Progenitor cell of endocrine pancreas (in vitro differentiated cells): ENCODE results near the gene EGFR. TPM values are rescaled to one million over a fixed set of nuclear protein-coding genes. Genes with fewer than 3 reads are reported as not detected.

Experiments used
- DNase-seq: peaks from one replicate; pipeline ENCODE4 v3.0.0; 2021; ENCODE audit warnings: low spot score; ENCODE audit not compliant: unreplicated experiment
- H3K27ac Mint-ChIP-seq: 2 replicates; pipeline ENCODE4 v1.8.0; 2021; ENCODE audit warnings: mild to moderate bottlenecking, moderate library complexity, mixed read lengths
- H3K27me3 Mint-ChIP-seq: 2 replicates; pipeline ENCODE4 v1.8.0; 2021; ENCODE audit warnings: mixed read lengths
- H3K36me3 Mint-ChIP-seq: 2 replicates; pipeline ENCODE4 v1.8.0; 2022; ENCODE audit warnings: mixed read lengths; ENCODE audit not compliant: insufficient read depth
- H3K4me1 Mint-ChIP-seq: 2 replicates; pipeline ENCODE4 v1.8.0; 2021; ENCODE audit warnings: low read depth, mixed read lengths
- H3K4me3 Mint-ChIP-seq: 2 replicates; pipeline ENCODE4 v1.8.0; 2021; ENCODE audit warnings: low read depth, mild to moderate bottlenecking, moderate library complexity, mixed read lengths
- H3K9me3 Mint-ChIP-seq: 2 replicates; pipeline ENCODE4 v1.8.0; 2021; ENCODE audit warnings: low read depth, mixed read lengths
- total RNA-seq: library from RNA; stranded (reverse); gene quantifications from 2 replicates; pipeline ENCODE4 v1.2.1, GENCODE V29; 2021
- TF ChIP-seq, protein P1 (sequence below): fragments of 200-600 bp; sonication (generic); IDR thresholded peaks from one replicate; pipeline ENCODE4 v1.5.0; 2021; ENCODE audit warnings: antibody characterized with exemption, mild to moderate bottlenecking; ENCODE audit not compliant: unreplicated experiment

Gene EGFR
- total RNA-seq, 1 donor from 2014 or later: 43.8 TPM

DNA sequence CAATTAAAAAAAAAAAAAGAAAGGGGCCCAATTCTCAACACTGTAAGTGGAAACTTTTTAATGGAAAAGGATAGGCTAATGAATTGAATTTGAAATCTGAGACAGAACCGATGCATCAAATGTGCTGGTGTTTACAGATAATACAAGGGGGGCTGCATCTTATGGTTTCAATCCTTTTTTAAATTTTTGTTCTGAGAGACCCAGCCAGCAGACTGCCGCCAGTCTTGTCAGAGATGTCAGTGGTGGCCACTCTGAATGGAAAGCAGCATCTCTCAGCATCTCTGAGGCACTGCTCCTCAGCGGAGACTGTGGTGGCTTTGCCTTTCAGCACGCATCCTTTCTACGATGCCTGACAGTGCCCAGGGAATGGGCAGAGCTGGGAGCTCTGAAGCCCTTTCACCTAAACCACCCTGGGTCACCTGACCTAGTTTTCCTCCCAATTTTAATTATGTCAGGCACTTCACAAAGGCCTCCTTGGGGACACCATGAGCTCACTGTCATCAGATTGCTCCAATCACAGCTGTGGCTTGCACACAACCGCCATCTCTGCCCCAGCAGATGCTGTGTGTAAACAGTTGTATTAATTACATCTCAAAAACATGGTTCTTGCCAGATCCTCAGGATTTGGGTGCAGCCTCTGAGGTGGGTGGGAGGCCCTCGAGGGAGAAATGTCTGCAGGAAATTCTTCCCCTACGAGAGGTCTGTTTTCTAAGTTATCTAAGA is 81.2 kb downstream of the EGFR start:
- H3K4me1 Mint-ChIP-seq: peaks cover 18% of the 10 kb centered on the region
- DNase-seq: no peak
- H3K4me3 Mint-ChIP-seq: no peak overlapping the region
- TF ChIP-seq, protein P1, sequence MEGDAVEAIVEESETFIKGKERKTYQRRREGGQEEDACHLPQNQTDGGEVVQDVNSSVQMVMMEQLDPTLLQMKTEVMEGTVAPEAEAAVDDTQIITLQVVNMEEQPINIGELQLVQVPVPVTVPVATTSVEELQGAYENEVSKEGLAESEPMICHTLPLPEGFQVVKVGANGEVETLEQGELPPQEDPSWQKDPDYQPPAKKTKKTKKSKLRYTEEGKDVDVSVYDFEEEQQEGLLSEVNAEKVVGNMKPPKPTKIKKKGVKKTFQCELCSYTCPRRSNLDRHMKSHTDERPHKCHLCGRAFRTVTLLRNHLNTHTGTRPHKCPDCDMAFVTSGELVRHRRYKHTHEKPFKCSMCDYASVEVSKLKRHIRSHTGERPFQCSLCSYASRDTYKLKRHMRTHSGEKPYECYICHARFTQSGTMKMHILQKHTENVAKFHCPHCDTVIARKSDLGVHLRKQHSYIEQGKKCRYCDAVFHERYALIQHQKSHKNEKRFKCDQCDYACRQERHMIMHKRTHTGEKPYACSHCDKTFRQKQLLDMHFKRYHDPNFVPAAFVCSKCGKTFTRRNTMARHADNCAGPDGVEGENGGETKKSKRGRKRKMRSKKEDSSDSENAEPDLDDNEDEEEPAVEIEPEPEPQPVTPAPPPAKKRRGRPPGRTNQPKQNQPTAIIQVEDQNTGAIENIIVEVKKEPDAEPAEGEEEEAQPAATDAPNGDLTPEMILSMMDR: no peak
- H3K9me3 Mint-ChIP-seq: no peaks in the 10 kb centered on the region
- H3K27ac Mint-ChIP-seq: no peak overlapping the region
- H3K27me3 Mint-ChIP-seq: peaks cover 3% of the 10 kb centered on the region
- H3K36me3 Mint-ChIP-seq: peaks cover 3% of the 10 kb centered on the region

DNA sequence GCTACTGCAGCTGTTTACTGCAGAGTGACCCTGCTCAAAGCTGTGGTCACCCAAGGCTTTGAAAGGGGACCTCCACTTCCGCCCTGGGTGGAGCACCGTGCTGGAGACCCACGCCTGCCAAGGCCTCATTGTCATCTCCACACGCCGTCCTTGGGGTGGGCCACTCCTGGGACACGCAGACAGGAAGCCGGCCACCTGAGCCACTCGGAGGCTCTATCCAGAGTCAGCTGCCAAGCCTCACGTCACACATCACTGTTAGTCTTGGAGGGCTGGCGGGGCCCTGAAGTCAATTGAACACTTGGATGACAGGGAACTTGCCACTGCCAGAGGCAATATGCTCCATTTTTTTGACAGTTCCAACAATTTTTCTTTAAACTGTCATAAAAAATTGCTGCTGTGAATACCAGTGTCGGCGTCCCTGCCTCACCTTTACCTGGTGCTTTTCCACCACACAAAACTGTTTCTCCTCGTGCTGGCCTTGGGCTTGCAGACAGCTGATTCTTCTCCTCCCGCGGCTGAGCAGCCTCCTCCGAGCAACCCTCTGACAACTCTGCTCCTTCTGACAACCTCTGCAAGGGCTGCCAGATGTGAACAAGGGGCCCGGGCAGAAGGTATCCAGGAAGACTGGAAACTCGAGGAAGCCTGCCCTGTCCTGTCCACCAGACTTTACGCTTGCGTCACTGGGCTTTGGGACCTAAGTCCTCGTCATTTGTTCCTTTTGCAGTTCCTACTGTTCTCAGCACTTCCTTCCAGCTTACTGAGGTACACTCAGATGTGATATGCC is 81.9 kb downstream of the EGFR start:
- TF ChIP-seq, protein P1: no peak
- no peak overlapping the region for H3K4me3 Mint-ChIP-seq
- peak overlapping the region; percentile 31 for H3K27ac Mint-ChIP-seq
- no peaks in the 10 kb centered on the region for H3K9me3 Mint-ChIP-seq
- no peak for DNase-seq
- peaks cover 3% of the 10 kb centered on the region for H3K27me3 Mint-ChIP-seq
- peaks cover 16% of the 10 kb centered on the region for H3K4me1 Mint-ChIP-seq
- peaks cover 3% of the 10 kb centered on the region for H3K36me3 Mint-ChIP-seq

DNA sequence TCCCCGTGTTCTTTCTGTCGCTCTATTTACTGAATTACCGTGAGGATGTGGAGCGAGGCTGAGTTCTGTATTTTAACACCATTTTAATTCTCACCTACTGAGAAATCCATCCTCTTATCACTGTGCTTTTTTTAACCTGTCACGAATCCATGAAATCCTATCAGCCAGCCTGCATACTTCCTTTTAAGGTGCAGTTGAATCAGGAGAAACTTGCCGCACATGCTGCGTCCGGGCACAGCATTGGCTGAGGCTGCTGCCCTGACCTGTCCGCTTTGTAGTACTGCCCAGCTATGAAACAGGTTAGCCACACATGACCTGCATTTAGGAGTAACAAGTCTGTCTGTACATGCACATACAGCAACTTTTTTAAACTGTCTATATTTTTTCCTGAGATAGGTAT is 82.5 kb downstream of the EGFR start:
- Mint-ChIP-seq H3K27ac (peak overlapping the region; percentile 31), H3K36me3 (peaks cover 3% of the 10 kb centered on the region), H3K27me3 (peaks cover 3% of the 10 kb centered on the region), H3K4me1 (peaks cover 15% of the 10 kb centered on the region), H3K9me3 (no peaks in the 10 kb centered on the region), H3K4me3 (no peak overlapping the region)
- TF ChIP-seq, protein P1: no peak
- no peak for DNase-seq

DNA sequence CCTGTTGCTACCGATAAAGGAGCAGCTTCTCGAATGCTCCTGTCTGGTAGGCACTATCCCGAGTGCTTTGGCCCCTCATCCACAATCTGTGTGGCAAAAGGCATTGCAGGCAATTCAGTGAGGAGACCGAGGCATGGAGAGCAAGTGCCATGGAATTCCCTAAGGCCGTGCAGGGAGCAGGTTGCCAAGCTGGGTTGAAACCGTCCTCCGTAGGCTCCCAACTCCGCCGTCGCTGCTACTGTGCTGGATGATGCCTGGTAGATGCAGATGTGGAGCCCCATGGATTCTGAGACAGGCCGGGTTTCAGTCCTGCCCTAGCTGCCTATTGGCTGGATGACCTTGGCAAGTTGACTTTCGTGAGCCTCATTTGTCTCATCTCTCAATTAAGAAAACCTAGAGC is 85.3 kb downstream of the EGFR start:
- Mint-ChIP-seq H3K27me3 (peaks cover 3% of the 10 kb centered on the region), H3K4me1 (peaks cover 23% of the 10 kb centered on the region), H3K27ac (no peak overlapping the region), H3K4me3 (no peak overlapping the region), H3K9me3 (no peaks in the 10 kb centered on the region), H3K36me3 (peaks cover 3% of the 10 kb centered on the region)
- DNase-seq: no peak
- TF ChIP-seq, protein P1: no peak

DNA sequence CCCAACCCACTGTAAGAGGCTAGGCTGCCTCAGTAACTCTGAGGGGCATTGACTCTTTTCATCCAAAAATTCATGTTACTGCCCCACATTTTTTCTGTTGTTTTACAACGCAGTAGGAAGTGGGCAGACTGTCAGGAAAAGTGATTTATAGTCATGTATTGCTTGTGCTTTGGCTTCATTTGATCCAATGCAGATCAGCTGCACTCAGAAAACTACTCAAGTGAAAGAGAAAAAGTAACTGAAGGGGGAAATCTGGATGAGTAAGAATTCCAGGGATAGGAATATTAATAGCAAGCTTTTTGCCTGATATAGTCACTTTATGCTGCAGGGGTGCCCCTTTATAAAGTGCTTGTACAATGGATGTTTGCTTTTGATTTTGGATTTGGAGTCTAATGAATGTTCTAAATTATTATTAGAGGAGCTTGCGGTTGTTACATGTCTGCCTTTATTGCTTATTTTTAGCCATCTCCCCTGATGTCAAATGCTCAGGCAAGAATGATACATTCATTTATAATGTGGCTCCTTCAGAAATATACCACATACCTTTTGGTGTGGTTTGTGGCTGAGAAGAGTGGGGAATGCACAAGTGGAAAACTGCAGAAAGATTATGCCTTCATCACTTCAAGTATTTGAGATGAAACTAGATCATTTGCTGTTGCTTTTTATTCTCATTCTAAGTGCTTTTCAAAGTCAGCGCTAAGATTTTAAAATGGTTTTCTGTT is 86.1 kb downstream of the EGFR start:
- H3K36me3 Mint-ChIP-seq: peaks cover 3% of the 10 kb centered on the region
- no peak overlapping the region for H3K4me3 Mint-ChIP-seq
- peaks cover 27% of the 10 kb centered on the region for H3K4me1 Mint-ChIP-seq
- no peaks in the 10 kb centered on the region for H3K9me3 Mint-ChIP-seq
- H3K27me3 Mint-ChIP-seq: peaks cover 3% of the 10 kb centered on the region
- no peak overlapping the region for H3K27ac Mint-ChIP-seq
- DNase-seq: no peak
- TF ChIP-seq, protein P1: no peak
